Right lobe of liver (tissue), 6 donors: Measurements from ENCODE around the gene CTSD. TPM values are rescaled to one million over a fixed set of nuclear protein-coding genes. Genes with fewer than 3 reads are reported as not detected.

Experiments used
- ATAC-seq, 4 donors: fragments of 200-7000 bp; cut with Tn5 transposase; one replicate each; pipeline ENCODE4 v1.9.1; 2020; ENCODE audit warnings: mild to moderate bottlenecking in 4 of 4, moderate library complexity in 4 of 4
- DNase-seq, 3 donors: peaks; one replicate each; pipeline ENCODE4 v3.0.0-alpha.2; 2020
- H3K27ac ChIP-seq, 3 donors: fragments of 200-600 bp; one replicate each; pipeline ENCODE4 v1.8.0; 2022
- H3K27me3 ChIP-seq, 2 donors: fragments of 200-600 bp; one replicate each; pipeline ENCODE4 v1.8.0; 2022
- H3K36me3 ChIP-seq, 4 donors: fragments of 200-600 bp; sonication (generic) in 1 of 4; one replicate each; pipeline versions ENCODE4 v1.5.1 to v1.8.0; 2017 to 2022; ENCODE audit warnings: control low read depth in 1 of 4
- H3K4me1 ChIP-seq, 4 donors: fragments of 200-600 bp; sonication (generic) in 1 of 4; one replicate each; pipeline versions ENCODE4 v1.5.1 to v1.8.0; 2017 to 2022; ENCODE audit warnings: control low read depth in 1 of 4
- H3K4me3 ChIP-seq, 3 donors: fragments of 200-600 bp; one replicate each; pipeline ENCODE4 v1.8.0; 2022
- H3K9me3 ChIP-seq, 4 donors: fragments of 200-600 bp; sonication (generic) in 1 of 4; one replicate each; pipeline versions ENCODE4 v1.5.1 to v1.8.0; 2017 to 2022; ENCODE audit warnings: control low read depth in 1 of 4
- CTCF ChIP-seq, 4 donors: fragments of 200-600 bp in 3 of 4; fragments of 450-650 bp in 1 of 4; IDR thresholded peaks; one replicate each; pipeline versions ENCODE4 v1.5.1 to v1.8.0; 2016 to 2022; ENCODE audit warnings: antibody characterized with exemption in 4 of 4, mild to moderate bottlenecking in 2 of 4
- POLR2A ChIP-seq: fragments of 450-650 bp; IDR thresholded peaks from one replicate; pipeline ENCODE4 v1.6.1; 2017; ENCODE audit warnings: antibody characterized with exemption, mild to moderate bottlenecking
- WGBS: methylation state at CpG from one replicate; pipeline ENCODE4 v1.1.6; 2018; ENCODE audit warnings: low coverage, low lambda C conversion rate; ENCODE audit not compliant: insufficient coverage; ENCODE audit errors: missing lambda C conversion rate; 5-methylcytosine and 5-hydroxymethylcytosine counted together
- intact Hi-C, 2 donors: fragments of 100-400 bp; cut with DNase I; formaldehyde crosslinking; loops; one replicate each; pipeline versions ENCODE4 v1.11.2 to v1.14.1; 2022
- total RNA-seq, 6 experiments: library from RNA; depleted of rRNA in 2 of 6; stranded (reverse); fragments of >200 nt in 2 of 6; fragmentation: NEBNext Ultra II Directional in 3 of 6; extraction: Animal tissue kit (Norgen Biotek cat#: 25700) in 3 of 6; gene quantifications; one replicate each; pipeline versions ENCODE4 v1.1.0 to v1.2.4, GENCODE V29; 2016 to 2023
- donor health status: DM: no; HTN: yes; CAD: no.
- donor health status: DM: no; HTN: no; CAD: no.
- donor health status: DM: no; HTN: no; CAD: no.
- donor health status: DM: no; HTN: yes; CAD: no.
- donor health status: DM: no; HTN: yes; CAD: no.

The CTSD gene
- total RNA-seq, 6 experiments from 2014 or later: 515 to 1,549 (median 1,009) TPM

GRCh38 chr11:1755692-1756561 is 7.8 kb downstream of the CTSD start:
- Histone ChIP-seq H3K36me3 (peaks cover 7 to 76% (median 36%) of the 10 kb centered on the region in 4 donors), H3K27ac (peak overlapping the region in 1 of 3 donors; percentile 28), H3K4me3 (no peak overlapping the region), H3K9me3 (no peaks in the 10 kb centered on the region), H3K27me3 (no peaks in the 10 kb centered on the region), H3K4me1 (peaks cover 0 to 57% (median 26%) of the 10 kb centered on the region in 4 donors)
- ATAC-seq: peak; percentile 4 to 52 (median 48)
- TF ChIP-seq POLR2A (no peak), CTCF (IDR thresholded peaks at IDR 0.05) (no peak)
- WGBS: 26% methylated on average over 7 of the region's 16 CpGs
- intact Hi-C loops: loop anchor here in 1 of 2 donors (10.0 kb wide), 1 partner anchor 639 kb away; no protein-coding TSS in a partner anchor
- peak; percentile 54 to 92 (median 87) for DNase-seq

GRCh38 chr11:1755344-1755691 is 8.4 kb downstream of the CTSD start:
- no peaks in the 10 kb centered on the region for H3K27me3 ChIP-seq
- TF ChIP-seq POLR2A (no peak), CTCF (IDR thresholded peaks at IDR 0.05) (no peak)
- peaks cover 0 to 55% (median 23%) of the 10 kb centered on the region in 4 donors for H3K4me1 ChIP-seq
- H3K36me3 ChIP-seq: peaks cover 7 to 72% (median 35%) of the 10 kb centered on the region in 4 donors
- H3K9me3 ChIP-seq: no peaks in the 10 kb centered on the region
- DNase-seq (no peak), ATAC-seq (no peak)
- WGBS: 58% methylated on average over 5 of the region's 9 CpGs
- H3K27ac ChIP-seq: no peak overlapping the region
- intact Hi-C loops: loop anchor here in 1 of 2 donors (10.0 kb wide), 1 partner anchor 639 kb away; no protein-coding TSS in a partner anchor
- no peak overlapping the region for H3K4me3 ChIP-seq

GRCh38 chr11:1754376-1755150 is 9.2 kb downstream of the CTSD start:
- Histone ChIP-seq H3K27me3 (no peaks in the 10 kb centered on the region), H3K4me3 (no peak overlapping the region), H3K36me3 (peaks cover 7 to 64% (median 33%) of the 10 kb centered on the region in 4 donors), H3K9me3 (no peaks in the 10 kb centered on the region), H3K27ac (no peak overlapping the region), H3K4me1 (peaks cover 0 to 47% (median 20%) of the 10 kb centered on the region in 4 donors)
- TF ChIP-seq CTCF (IDR thresholded peaks at IDR 0.05) (no peak), POLR2A (no peak)
- ATAC-seq (no peak), DNase-seq (peak; percentile 11 to 48 (median 44))
- 20% methylated on average over 3 of the region's 8 CpGs for WGBS
- intact Hi-C loops: loop anchor here in 1 of 2 donors (10.0 kb wide), 1 partner anchor 640 kb away; no protein-coding TSS in a partner anchor

GRCh38 chr11:1753929-1754305 is 9.8 kb downstream of the CTSD start:
- Histone ChIP-seq H3K4me1 (peaks cover 0 to 40% (median 16%) of the 10 kb centered on the region in 4 donors), H3K36me3 (peaks cover 7 to 58% (median 31%) of the 10 kb centered on the region in 4 donors)

More at GRCh38 chr11:1753929-1754305, 9.8 kb downstream of the CTSD start:
- intact Hi-C loops: loop anchor here in 1 of 2 donors (10.0 kb wide), 1 partner anchor 641 kb away; no protein-coding TSS in a partner anchor
- WGBS: 40% methylated on average over 3 of the region's 14 CpGs
- Histone ChIP-seq H3K9me3 (no peaks in the 10 kb centered on the region), H3K4me3 (no peak overlapping the region), H3K27me3 (no peaks in the 10 kb centered on the region), H3K27ac (no peak overlapping the region)
- DNase-seq: peak in 1 of 3 donors; percentile 52
- ATAC-seq: no peak
- TF ChIP-seq CTCF (IDR thresholded peaks at IDR 0.05) (no peak), POLR2A (no peak)
